SK-N-SH (cell line): Measurements from ENCODE around the gene RBM45. TPM values are rescaled to one million over a fixed set of nuclear protein-coding genes. Genes with fewer than 3 reads are reported as not detected.

Experiments used
- CTCF ChIA-PET: fragments of 300-600, 350-600 bp; formaldehyde crosslinking; extraction: SDS; loops from one replicate; lab custom pipeline; 2021; lab: Yijun Ruan, JAX
- POLR2A ChIA-PET: fragments of 350-600 bp; sonication (Branson Sonifier 250); formaldehyde crosslinking; extraction: SDS; loops from one replicate; lab custom pipeline; 2020; ENCODE audit warnings: antibody characterized with exemption, inconsistent platforms; lab: Yijun Ruan, JAX
- DNase-seq: peaks from one replicate; pipeline ENCODE4 v3.0.0; 2012
- H2AFZ ChIP-seq: fragments of 200-600 bp; sonication (generic); 2 replicates; pipeline ENCODE4 v1.8.1; 2016; ENCODE audit warnings: antibody characterized with exemption, mild to moderate bottlenecking, low read depth
- H3F3A ChIP-seq: fragments of 200-600 bp; sonication (generic); replicated peaks from 2 replicates; pipeline ENCODE3; 2016; ENCODE audit warnings: antibody characterized with exemption, mild to moderate bottlenecking; ENCODE audit not compliant: insufficient read depth
- H3K27ac ChIP-seq, 2 experiments: fragments of 200-500 bp in 1 of 2; fragments of 200-600 bp in 1 of 2; sonication (Bioruptor generic) in 1 of 2; sonication (generic), shearing (Covaris generic) in 1 of 2; 2 replicates each; pipeline versions ENCODE4 v1.5.1 to v1.6.1; 2014 to 2016; ENCODE audit warnings: low read depth in 2 of 2, inconsistent platforms in 1 of 2, low read length in 1 of 2, mild to moderate bottlenecking in 1 of 2, mixed read lengths in 1 of 2
- H3K27me3 ChIP-seq: fragments of 200-600 bp; sonication (generic), shearing (Covaris generic); 2 replicates; pipeline ENCODE4 v1.6.1; 2016; ENCODE audit warnings: mixed run types; ENCODE audit not compliant: insufficient read depth
- H3K36me3 ChIP-seq, 2 experiments: fragments of 200-500 bp in 1 of 2; fragments of 200-600 bp in 1 of 2; sonication (Bioruptor generic) in 1 of 2; sonication (generic) in 1 of 2; replicated peaks in 1 of 2; 2 replicates each; pipeline versions ENCODE3 to v1.5.1; 2014 to 2016; ENCODE audit warnings: low read length in 1 of 2, mild to moderate bottlenecking in 1 of 2; ENCODE audit not compliant: insufficient read depth in 2 of 2, control insufficient read depth in 1 of 2
- H3K4me1 ChIP-seq, 2 experiments: fragments of 200-500 bp in 1 of 2; fragments of 200-600 bp in 1 of 2; sonication (Bioruptor generic) in 1 of 2; sonication (generic), shearing (Covaris generic) in 1 of 2; 2 replicates each; pipeline versions ENCODE4 v1.5.1 to v1.6.1; 2014 to 2016; ENCODE audit warnings: low read depth in 1 of 2, low read length in 1 of 2, mixed run types in 1 of 2; ENCODE audit not compliant: insufficient read depth in 2 of 2, control insufficient read depth in 1 of 2
- H3K4me2 ChIP-seq: fragments of 200-600 bp; sonication (generic), shearing (Covaris generic); 2 replicates; pipeline ENCODE4 v1.6.1; 2017; ENCODE audit warnings: mixed run types
- H3K4me3 ChIP-seq, 2 experiments: fragments of 200-500 bp in 1 of 2; fragments of 200-600 bp in 1 of 2; sonication (Bioruptor generic) in 1 of 2; sonication (generic), shearing (Covaris generic) in 1 of 2; 2 replicates each; pipeline versions ENCODE4 v1.5.1 to v1.8.1; 2014 to 2016; ENCODE audit warnings: low read depth in 2 of 2, inconsistent platforms in 1 of 2, low read length in 1 of 2, mild to moderate bottlenecking in 1 of 2, mixed read lengths in 1 of 2, moderate library complexity in 1 of 2
- H3K79me2 ChIP-seq: fragments of 200-600 bp; sonication (generic); 2 replicates; pipeline ENCODE4 v1.8.1; 2017; ENCODE audit warnings: mild to moderate bottlenecking; ENCODE audit not compliant: insufficient read depth
- H3K9ac ChIP-seq: fragments of 200-600 bp; sonication (generic); 2 replicates; pipeline ENCODE4 v1.6.1; 2017; ENCODE audit warnings: mixed run types
- H3K9me2 ChIP-seq: fragments of 200-600 bp; sonication (generic); 2 replicates; pipeline ENCODE4 v1.6.1; 2017; ENCODE audit warnings: mixed run types
- H3K9me3 ChIP-seq: fragments of 200-600 bp; sonication (generic); 2 replicates; pipeline ENCODE4 v1.6.1; 2017; ENCODE audit warnings: mixed run types, mild to moderate bottlenecking, moderate library complexity
- H4K20me1 ChIP-seq: fragments of 200-600 bp; sonication (generic); 2 replicates; pipeline ENCODE4 v1.6.1; 2017; ENCODE audit warnings: mild to moderate bottlenecking, mixed run types; ENCODE audit not compliant: insufficient read depth
- GABPA ChIP-seq: IDR thresholded peaks from 2 replicates; pipeline ENCODE4 v1.4.0; 2012; ENCODE audit warnings: low read depth, mild to moderate bottlenecking
- RFX5 ChIP-seq: IDR thresholded peaks from 2 replicates; pipeline ENCODE4 v1.6.1; 2012; ENCODE audit warnings: mild to moderate bottlenecking, improper control_type of control experiment, low read length
- WGBS: methylation state at CpG from one replicate; pipeline ENCODE4 v1.1.6; 2017; ENCODE audit warnings: low lambda C conversion rate; 5-methylcytosine and 5-hydroxymethylcytosine counted together
- polyA plus RNA-seq, 3 experiments: library from polyadenylated mRNA; depleted of rRNA; stranded (reverse); fragments of >200 nt; gene quantifications; 2 replicates each; pipeline ENCODE4 v1.2.3, GENCODE V29; 2012
- small RNA-seq, 7 experiments: library from RNA; depleted of rRNA; stranded (forward); fragments of <200 nt; gene quantifications; one replicate each; pipeline ENCODE3, GENCODE V24; 2012

RBM45 gene
- polyA plus RNA-seq, 1 of the 3 experiments (the other 2 are of a cell fraction): 7.0 TPM

GRCh38 chr2:178177066-178177679 is 64.9 kb downstream of the RBM45 start:
- H3K36me3 ChIP-seq: no peaks in the 10 kb centered on the region
- H4K20me1 ChIP-seq: no peaks in the 10 kb centered on the region
- no peak for TF ChIP-seq GABPA
- no peak for TF ChIP-seq RFX5
- no peak overlapping the region for H3K4me2 ChIP-seq
- POLR2A ChIA-PET: no interaction called here
- no peaks in the 10 kb centered on the region for H3K27me3 ChIP-seq
- no peak overlapping the region for H3K9ac ChIP-seq
- no peak overlapping the region for H3K4me3 ChIP-seq
- no peaks in the 10 kb centered on the region for H3K79me2 ChIP-seq
- CTCF ChIA-PET: no interaction called here
- no peak for DNase-seq
- H3K27ac ChIP-seq: no peak overlapping the region
- H2AFZ ChIP-seq: no peak overlapping the region
- no peaks in the 10 kb centered on the region for H3K9me3 ChIP-seq
- H3K4me1 ChIP-seq: peaks cover 0 to 2% of the 10 kb centered on the region in 2 experiments; a peak in 1 of 4 replicates
- H3F3A ChIP-seq: no peaks in the 10 kb centered on the region
- WGBS: 80% methylated on average over 1 of the region's 1 CpG
- H3K9me2 ChIP-seq: no peaks in the 10 kb centered on the region

Small RNA genes within 50 kb of the gene (small RNA-seq; reads per million reads assigned to genes)
- gene AC011998.1: 0 reads per million in 7 experiments
- gene RNU5E-9P: 0 to 2.1 (median 0) reads per million in 7 experiments

Other genes with a start within 250 kb of the RBM45 start
- gene PDE11A, start 39.7 kb upstream of the RBM45 start, polyA plus RNA-seq (2012; rRNA removed): 0.10 and 0.18 TPM in 2 replicates
- gene OSBPL6, start 82.1 kb downstream of the RBM45 start, polyA plus RNA-seq (2012; rRNA removed): 2.7 and 3.3 TPM in 2 replicates